NCI-H524 (cell line): ENCODE measurements around the gene MUC6.

Experiments used
- DNase-seq, 2 experiments: peaks; one replicate each; lab custom pipeline; 2025; lab: John Stamatoyannopoulos, UW

The MUC6 gene

GRCh38 chr11:1052133-1053011, 15.9 kb upstream of the MUC6 start:
- no peak for DNase-seq

GRCh38 chr11:1051356-1052132, 15.0 kb upstream of the MUC6 start:
- no peak for DNase-seq

- peak; percentile 21 to 67 for DNase-seq
These were observed 14.2 kb upstream of the MUC6 start for GRCh38 chr11:1050581-1051355.

- no peak for DNase-seq
These were observed 13.5 kb upstream of the MUC6 start for GRCh38 chr11:1049911-1050580.

GRCh38 chr11:1049431-1049891, 12.9 kb upstream of the MUC6 start:
- peak; percentile 39 to 80 for DNase-seq

GRCh38 chr11:1049071-1049405, 12.5 kb upstream of the MUC6 start:
- DNase-seq: no peak

- no peak for DNase-seq
These were observed 12.0 kb upstream of the MUC6 start for GRCh38 chr11:1048375-1049070.

- DNase-seq: no peak
These were observed 11.2 kb upstream of the MUC6 start for GRCh38 chr11:1047595-1048156.

- DNase-seq: no peak
These were observed 7.6 kb upstream of the MUC6 start for GRCh38 chr11:1044160-1044559.

- DNase-seq: no peak
These were observed 7.1 kb upstream of the MUC6 start for GRCh38 chr11:1043563-1044096.

GRCh38 chr11:1042626-1043562, 6.4 kb upstream of the MUC6 start:
- DNase-seq: no peak

GRCh38 chr11:1041936-1042608, 5.6 kb upstream of the MUC6 start:
- no peak for DNase-seq

GRCh38 chr11:1041471-1041870, 5.0 kb upstream of the MUC6 start:
- DNase-seq: no peak

GRCh38 chr11:1041149-1041467, 4.6 kb upstream of the MUC6 start:
- DNase-seq: no peak

GRCh38 chr11:1040428-1041148, 4.1 kb upstream of the MUC6 start:
- no peak for DNase-seq

- DNase-seq: no peak
These were observed 3.2 kb upstream of the MUC6 start for GRCh38 chr11:1039481-1040427.

GRCh38 chr11:1038921-1039320, 2.4 kb upstream of the MUC6 start:
- DNase-seq: no peak
